ENCODE results near the gene MORN1. TPM values are rescaled to one million over a fixed set of nuclear protein-coding genes. Genes with fewer than 3 reads are reported as not detected.

The MORN1 gene
- total and polyA plus RNA-seq, 2 of the 4 experiments (the other 2 are of a cell fraction), result 3.0 to 4.2 TPM

GRCh38 chr1:2384941-2385481, 6.3 kb downstream of the MORN1 start:
- Histone ChIP-seq H3K36me3 (ENCODE audit: control insufficient read depth, insufficient read depth, low read length) (0 out of 2 replicates have a peak, but pooled peaks cover 2% of the 10 kb centered on the region), H3K9me1 (ENCODE audit: insufficient read depth, low read length) (peaks cover 2% of the 10 kb centered on the region; the same call in 1 of the 2 replicates), H3K14ac (replicated peaks; ENCODE audit: low read depth, low read length) (no peak overlapping the region), H2BK5ac (ENCODE audit: low read depth, low read length, poor library complexity, severe bottlenecking) (no peak overlapping the region), H3K4me1 (ENCODE audit: control insufficient read depth, insufficient read depth, low read length) (no peaks in the 10 kb centered on the region), H3K9ac (ENCODE audit: low read depth, low read length) (no peak overlapping the region), H3K18ac (ENCODE audit: low read depth, low read length) (no peak overlapping the region), H2BK20ac (ENCODE audit: low read depth, low read length) (no peak overlapping the region), H3K23ac (ENCODE audit: low read depth, low read length) (no peak overlapping the region), H3K4ac (ENCODE audit: low read depth, low read length) (no peak overlapping the region), H2AFZ (replicated peaks; ENCODE audit: low read length, poor library complexity) (no peak overlapping the region), H2BK120ac (ENCODE audit: low read depth, low read length) (no peak overlapping the region), H4K20me1 (ENCODE audit: insufficient read depth, low read length) (no peaks in the 10 kb centered on the region), H4K8ac (ENCODE audit: low read depth in 2 of 2, low read length in 2 of 2) (no peak overlapping the region), H2AK5ac (ENCODE audit: low read depth, low read length) (no peak overlapping the region), H4K5ac (ENCODE audit: low read depth, low read length) (no peak overlapping the region), H3K9me3 (ENCODE audit: control insufficient read depth, insufficient read depth, low read length) (no peaks in the 10 kb centered on the region), H3K4me3 (ENCODE audit: insufficient read depth, low read depth, low read length) (no peak overlapping the region), H3K27ac (ENCODE audit: insufficient read depth, low read length) (no peak overlapping the region), H4K91ac (ENCODE audit: insufficient read depth, low read depth, low read length) (no peak overlapping the region), H3K56ac (ENCODE audit: extremely low read depth, insufficient read depth, low read length) (no peak overlapping the region), H3K27me3 (ENCODE audit: control insufficient read depth, insufficient read depth, low read length) (no peaks in the 10 kb centered on the region), H2BK15ac (ENCODE audit: low read depth, low read length) (no peak overlapping the region), H3K4me2 (ENCODE audit: low read depth, low read length) (no peak overlapping the region), H2AK9ac (replicated peaks; ENCODE audit: low read depth, low read length, poor library complexity) (no peak overlapping the region), H3K79me1 (ENCODE audit: low read depth in 1 of 2, low read length in 2 of 2) (peaks cover 0 to 7% of the 10 kb centered on the region in 2 experiments; a peak in 3 of 4 replicates)
- in situ Hi-C loops (cut with MboI; ENCODE audit: low sequenced_read_pairs), result no loop called here
- dilution Hi-C loops (cut with HindIII; ENCODE audit: low sequenced_read_pairs, unreplicated experiment), result no loop called here
- TF ChIP-seq MAFK (IDR thresholded peaks at IDR 0.05; ENCODE audit: low read depth, low read length) (no peak), CHD1 (IDR thresholded peaks at IDR 0.05; ENCODE audit: low read depth, low read length) (no peak), SMC3 (IDR thresholded peaks at IDR 0.05; ENCODE audit: low read depth, low read length) (no peak), FOS (IDR thresholded peaks at IDR 0.05; ENCODE audit: low read depth, low read length) (no peak), CEBPB (IDR thresholded peaks at IDR 0.05; ENCODE audit: low read depth, low read length) (no peak)
- BruUV-seq (replicated peaks), result no TSS peak
- no peak for DNase-seq
- ChIA-PET CTCF (interaction anchor here (0.5 kb wide), 1 partner anchor 17 kb away, joined by 3 read pairs; no protein-coding TSS in a partner anchor), POLR2A (ENCODE audit: unreplicated experiment) (no interaction called here)
- 86% methylated on average over 17 of the region's 41 CpGs; no CpG with 5 or more reads in 1 of the 2 experiments for WGBS, 2 experiments (ENCODE audit: extremely low coverage in 2 of 2, insufficient read length in 1 of 2)
- no peak for ATAC-seq (ENCODE audit: low read depth)
- intact Hi-C loops (cut with micrococcal nuclease), result loop anchor here (5.0 kb wide), 1 partner anchor 73 kb away; no protein-coding TSS in a partner anchor

Measured in IMR-90 (cell line).